Subcutaneous adipose tissue (tissue), 4 donors: ENCODE measurements around the gene PPP1R1B. TPM values are rescaled to one million over a fixed set of nuclear protein-coding genes. Genes with fewer than 3 reads are reported as not detected.

ENCODE experiments used
- total RNA-seq, 4 donors: library from RNA; depleted of rRNA; stranded (reverse); fragments of >200 nt; gene quantifications; one replicate each; pipeline ENCODE4 v1.1.0, GENCODE V29; 2016
- TF ChIP-seq, protein P1 (sequence below): fragments of 450-650 bp; IDR thresholded peaks from one replicate; pipeline ENCODE4 v1.5.1; 2016; ENCODE audit warnings: low read depth, mild to moderate bottlenecking, control low read depth, antibody characterized with exemption, moderate library complexity

The PPP1R1B gene
- total RNA-seq, 4 donors from 2014 or later: 16.3 to 100 (median 41.4) TPM

GRCh38 chr17:39607057-39607850, 19.5 kb upstream of the PPP1R1B start:
- TF ChIP-seq, protein P1, sequence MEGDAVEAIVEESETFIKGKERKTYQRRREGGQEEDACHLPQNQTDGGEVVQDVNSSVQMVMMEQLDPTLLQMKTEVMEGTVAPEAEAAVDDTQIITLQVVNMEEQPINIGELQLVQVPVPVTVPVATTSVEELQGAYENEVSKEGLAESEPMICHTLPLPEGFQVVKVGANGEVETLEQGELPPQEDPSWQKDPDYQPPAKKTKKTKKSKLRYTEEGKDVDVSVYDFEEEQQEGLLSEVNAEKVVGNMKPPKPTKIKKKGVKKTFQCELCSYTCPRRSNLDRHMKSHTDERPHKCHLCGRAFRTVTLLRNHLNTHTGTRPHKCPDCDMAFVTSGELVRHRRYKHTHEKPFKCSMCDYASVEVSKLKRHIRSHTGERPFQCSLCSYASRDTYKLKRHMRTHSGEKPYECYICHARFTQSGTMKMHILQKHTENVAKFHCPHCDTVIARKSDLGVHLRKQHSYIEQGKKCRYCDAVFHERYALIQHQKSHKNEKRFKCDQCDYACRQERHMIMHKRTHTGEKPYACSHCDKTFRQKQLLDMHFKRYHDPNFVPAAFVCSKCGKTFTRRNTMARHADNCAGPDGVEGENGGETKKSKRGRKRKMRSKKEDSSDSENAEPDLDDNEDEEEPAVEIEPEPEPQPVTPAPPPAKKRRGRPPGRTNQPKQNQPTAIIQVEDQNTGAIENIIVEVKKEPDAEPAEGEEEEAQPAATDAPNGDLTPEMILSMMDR: no peak

DNA sequence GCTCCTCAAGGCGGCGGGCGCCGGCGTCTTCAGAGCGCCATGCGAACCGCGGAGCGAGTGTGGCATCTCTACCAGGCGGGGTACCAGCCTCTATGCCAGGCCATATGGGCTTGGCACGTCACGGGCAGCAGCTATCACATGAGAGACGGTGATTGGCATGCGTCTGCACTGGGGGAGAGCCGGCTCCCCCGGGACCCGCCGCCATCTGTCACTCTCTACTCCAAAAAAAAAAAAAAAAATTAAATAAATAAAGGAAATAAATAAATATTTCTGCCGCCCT, 19.0 kb upstream of the PPP1R1B start, which contains the start of gene NEUROD2:
Gene NEUROD2 (minus strand): TSS at position 70 of the 280 bp plus-strand sequence. CDS start 1,321 bp downstream, outside the sequence.
- TF ChIP-seq, protein P1: no peak

DNA sequence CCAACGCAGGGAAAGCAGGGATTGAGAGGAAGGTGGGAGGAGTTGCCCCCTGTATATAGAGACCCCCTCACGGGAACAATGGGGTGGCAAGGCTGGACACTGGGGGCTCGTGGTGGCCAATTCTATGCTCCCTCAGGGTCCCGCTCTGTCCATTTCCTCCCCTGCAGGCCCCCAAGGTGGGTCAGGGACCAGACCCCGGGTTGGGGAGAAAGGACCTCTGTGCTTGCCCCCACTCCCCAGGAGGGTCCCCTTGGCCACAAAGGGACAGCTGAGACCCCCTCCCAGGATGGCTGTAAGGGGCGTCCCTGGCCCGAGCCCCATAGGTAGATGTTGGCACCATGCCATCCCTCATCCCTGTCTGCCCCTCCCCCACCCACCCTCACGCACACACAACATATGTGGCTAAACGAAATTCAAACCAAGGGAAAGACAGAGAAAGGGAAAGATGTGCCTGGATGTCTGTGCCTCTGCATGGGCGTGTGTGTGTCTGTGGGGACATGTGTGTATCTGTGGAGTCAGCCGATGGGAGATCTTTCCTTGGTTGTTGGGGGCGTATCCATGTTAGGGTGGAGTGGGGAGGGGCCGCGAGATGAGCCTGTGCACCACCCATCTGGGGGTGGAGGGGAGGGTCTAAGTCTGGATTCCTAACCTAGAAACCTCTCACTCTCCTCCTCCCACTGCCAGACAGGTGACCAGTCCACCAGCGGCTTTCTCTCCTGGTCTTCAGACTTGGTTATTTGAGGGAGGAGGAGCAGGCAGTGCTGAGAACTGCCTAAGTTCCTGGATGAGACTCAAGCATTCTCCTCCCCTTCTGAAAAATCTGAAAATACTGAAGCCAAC, 18.4 kb upstream of the PPP1R1B start:
- TF ChIP-seq, protein P1: no peak

DNA sequence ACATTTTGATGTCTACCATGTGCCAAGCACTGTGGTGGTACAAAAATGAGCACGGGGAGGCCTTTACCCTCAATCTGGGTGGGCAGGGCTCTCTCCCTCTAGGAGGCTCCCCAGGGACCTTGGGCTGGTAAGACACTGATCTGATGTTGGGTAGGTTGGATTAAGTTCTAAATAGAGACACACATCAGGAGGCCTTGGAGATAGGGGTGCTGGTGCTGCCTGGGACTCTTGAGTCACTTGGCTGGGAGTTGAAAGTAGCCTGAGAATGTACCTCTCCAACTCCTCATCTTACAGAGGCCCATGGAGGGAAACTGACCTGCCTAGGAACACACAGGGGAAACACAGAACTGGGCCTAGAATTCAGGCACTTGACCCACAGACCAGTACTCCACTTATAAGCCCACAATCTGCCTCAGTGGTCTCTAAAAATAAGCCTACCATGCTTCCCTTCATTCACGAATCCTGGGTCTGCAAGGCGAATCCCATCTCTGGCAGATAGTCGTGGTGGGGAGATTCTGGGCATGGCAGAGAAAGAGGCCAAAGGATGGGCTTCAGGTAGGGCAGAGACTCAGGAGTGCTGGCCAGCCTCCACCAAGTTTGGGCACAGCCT, 17.2 kb upstream of the PPP1R1B start:
- TF ChIP-seq, protein P1: no peak

DNA sequence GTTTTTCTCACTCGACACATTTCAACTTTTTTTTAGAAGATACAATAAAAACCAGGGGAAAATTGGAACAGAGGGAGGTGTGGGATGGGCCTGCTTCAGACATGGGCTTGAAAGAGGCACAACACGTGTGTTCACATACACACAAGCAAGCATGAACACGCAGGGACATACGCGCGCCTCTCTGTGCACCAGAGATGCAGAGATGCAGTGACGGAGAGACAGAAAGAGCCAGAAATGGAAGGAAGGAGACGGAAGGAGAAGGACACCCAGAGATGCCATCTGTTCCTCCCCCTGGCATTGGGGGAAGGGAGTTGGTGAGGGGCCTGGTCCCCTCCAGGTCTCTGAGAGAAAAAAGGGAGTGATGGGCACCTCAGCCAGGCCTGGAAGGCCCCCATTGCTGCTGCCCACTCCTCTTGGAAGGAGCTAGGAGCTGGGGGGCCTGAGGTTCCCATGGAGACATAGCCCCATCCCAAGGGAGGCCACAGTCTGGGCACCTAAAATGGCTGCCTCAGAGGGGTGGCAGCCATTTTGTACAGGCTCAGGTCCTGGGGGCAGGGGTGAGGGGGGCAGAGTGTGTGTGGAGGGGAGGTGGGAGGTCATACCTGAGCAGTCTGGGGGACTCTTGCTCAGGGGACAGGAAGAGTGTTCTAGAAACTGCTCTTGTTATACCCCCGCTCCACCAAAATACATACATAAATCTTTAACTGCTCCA, 15.2 kb upstream of the PPP1R1B start:
- TF ChIP-seq, protein P1: no peak

- TF ChIP-seq, protein P1: no peak
Observed at GRCh38 chr17:39612291-39612894, 14.4 kb upstream of the PPP1R1B start.
